Measurements from ENCODE around the gene CKS2. TPM values are rescaled to one million over a fixed set of nuclear protein-coding genes. Genes with fewer than 3 reads are reported as not detected.

Gene CKS2
- total RNA-seq, 4 donors from 2014 or later, result 3.5 to 7.2 (median 6.1) TPM

DNA sequence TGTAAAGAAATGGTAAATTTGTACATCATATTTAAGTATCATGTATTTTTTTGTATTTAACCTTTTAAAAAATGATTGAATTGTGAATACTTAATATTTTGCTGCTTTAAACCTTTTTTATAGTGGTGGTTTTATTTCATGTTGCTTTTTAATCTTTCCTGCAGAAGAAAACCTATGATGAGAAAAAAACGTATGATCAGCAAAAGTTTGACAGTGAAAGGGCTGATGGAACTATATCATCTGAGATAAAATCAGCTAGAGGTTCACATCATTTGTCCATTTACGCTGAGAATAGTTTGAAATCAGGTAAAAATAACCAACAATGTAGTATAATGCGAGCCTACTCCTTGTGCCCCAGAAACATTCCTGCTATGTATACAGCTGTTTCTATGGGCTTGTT is 14.7 kb downstream of the CKS2 start:
- peaks cover 0 to 36% (median 3%) of the 10 kb centered on the region in 4 donors for H3K4me1 ChIP-seq
- WGBS, 2 donors, result 87% methylated on average over 3 of the region's 3 CpGs
- H3K27ac ChIP-seq, result no peak overlapping the region
- no peaks in the 10 kb centered on the region for H3K9me3 ChIP-seq
- peaks cover 0 to 52% (median 5%) of the 10 kb centered on the region in 3 donors for H3K36me3 ChIP-seq
- TF ChIP-seq EP300 (IDR thresholded peaks at IDR 0.05) (no peak), POLR2A (IDR thresholded peaks at IDR 0.05) (no peak)
- TF ChIP-seq, protein P1, sequence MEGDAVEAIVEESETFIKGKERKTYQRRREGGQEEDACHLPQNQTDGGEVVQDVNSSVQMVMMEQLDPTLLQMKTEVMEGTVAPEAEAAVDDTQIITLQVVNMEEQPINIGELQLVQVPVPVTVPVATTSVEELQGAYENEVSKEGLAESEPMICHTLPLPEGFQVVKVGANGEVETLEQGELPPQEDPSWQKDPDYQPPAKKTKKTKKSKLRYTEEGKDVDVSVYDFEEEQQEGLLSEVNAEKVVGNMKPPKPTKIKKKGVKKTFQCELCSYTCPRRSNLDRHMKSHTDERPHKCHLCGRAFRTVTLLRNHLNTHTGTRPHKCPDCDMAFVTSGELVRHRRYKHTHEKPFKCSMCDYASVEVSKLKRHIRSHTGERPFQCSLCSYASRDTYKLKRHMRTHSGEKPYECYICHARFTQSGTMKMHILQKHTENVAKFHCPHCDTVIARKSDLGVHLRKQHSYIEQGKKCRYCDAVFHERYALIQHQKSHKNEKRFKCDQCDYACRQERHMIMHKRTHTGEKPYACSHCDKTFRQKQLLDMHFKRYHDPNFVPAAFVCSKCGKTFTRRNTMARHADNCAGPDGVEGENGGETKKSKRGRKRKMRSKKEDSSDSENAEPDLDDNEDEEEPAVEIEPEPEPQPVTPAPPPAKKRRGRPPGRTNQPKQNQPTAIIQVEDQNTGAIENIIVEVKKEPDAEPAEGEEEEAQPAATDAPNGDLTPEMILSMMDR (IDR thresholded peaks at IDR 0.05), result no peak
- DNase-seq (ENCODE audit: low spot score in 2 of 2), result no peak
- no peaks in the 10 kb centered on the region for H3K27me3 ChIP-seq
- no peak overlapping the region for H3K4me3 ChIP-seq

DNA sequence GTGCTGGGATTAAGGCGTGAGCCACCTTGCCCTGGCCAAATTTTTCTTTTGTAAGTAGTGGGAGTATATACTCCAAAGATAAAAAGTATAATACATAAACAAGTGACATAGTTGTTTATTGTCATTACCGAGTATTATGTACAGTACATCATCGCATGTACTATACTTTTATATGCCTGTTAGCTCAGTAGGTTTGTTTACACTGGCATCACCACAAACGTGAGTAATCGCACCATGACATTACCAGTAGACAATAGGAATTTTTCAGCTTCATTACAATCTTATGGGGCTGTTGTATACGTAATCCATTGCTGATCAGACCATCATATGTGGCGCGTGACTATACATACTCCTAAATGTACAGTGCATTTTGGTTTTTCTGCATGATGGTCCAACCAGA is 17.1 kb downstream of the CKS2 start:
- Histone ChIP-seq H3K4me3 (no peak overlapping the region), H3K9me3 (no peaks in the 10 kb centered on the region), H3K36me3 (peaks cover 0 to 75% (median 5%) of the 10 kb centered on the region in 3 donors), H3K27me3 (no peaks in the 10 kb centered on the region), H3K4me1 (peaks cover 0 to 19% (median 3%) of the 10 kb centered on the region in 4 donors), H3K27ac (no peak overlapping the region)
- no peak for DNase-seq (ENCODE audit: low spot score in 2 of 2)
- WGBS, 2 donors, result 90% methylated on average over 8 of the region's 8 CpGs
- TF ChIP-seq EP300 (IDR thresholded peaks at IDR 0.05), result no peak
- no peak for TF ChIP-seq POLR2A (IDR thresholded peaks at IDR 0.05)
- TF ChIP-seq, protein P1 (IDR thresholded peaks at IDR 0.05), result no peak

DNA sequence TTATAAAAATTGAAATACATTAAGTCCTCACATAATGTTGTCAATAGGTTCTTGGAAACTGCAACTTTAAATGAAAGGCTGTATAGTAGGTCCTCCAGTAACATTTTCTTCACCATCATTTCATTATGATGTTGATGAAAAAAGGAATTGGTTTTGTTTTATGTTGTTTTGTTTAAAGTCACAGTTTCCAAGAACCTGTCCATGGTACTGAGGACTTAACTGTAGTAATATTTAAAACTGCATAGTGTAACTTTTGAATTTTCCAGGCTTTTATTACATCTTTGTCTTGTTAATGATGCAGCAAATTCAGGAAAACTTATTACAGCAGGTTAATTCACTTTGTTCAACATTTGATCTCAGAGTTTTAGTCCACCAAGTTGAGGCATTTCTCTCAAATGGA is 18.9 kb downstream of the CKS2 start:
- peaks cover 5 to 94% (median 11%) of the 10 kb centered on the region in 3 donors for H3K36me3 ChIP-seq
- DNase-seq (ENCODE audit: low spot score in 2 of 2), result no peak
- H3K9me3 ChIP-seq, result no peaks in the 10 kb centered on the region
- no peak for TF ChIP-seq EP300 (IDR thresholded peaks at IDR 0.05)
- no peak for TF ChIP-seq POLR2A (IDR thresholded peaks at IDR 0.05)
- TF ChIP-seq, protein P1 (IDR thresholded peaks at IDR 0.05), result no peak
- no peaks in the 10 kb centered on the region for H3K27me3 ChIP-seq
- H3K4me3 ChIP-seq, result no peak overlapping the region
- H3K27ac ChIP-seq, result no peak overlapping the region
- peaks cover 0 to 5% (median 0%) of the 10 kb centered on the region in 4 donors for H3K4me1 ChIP-seq

DNA sequence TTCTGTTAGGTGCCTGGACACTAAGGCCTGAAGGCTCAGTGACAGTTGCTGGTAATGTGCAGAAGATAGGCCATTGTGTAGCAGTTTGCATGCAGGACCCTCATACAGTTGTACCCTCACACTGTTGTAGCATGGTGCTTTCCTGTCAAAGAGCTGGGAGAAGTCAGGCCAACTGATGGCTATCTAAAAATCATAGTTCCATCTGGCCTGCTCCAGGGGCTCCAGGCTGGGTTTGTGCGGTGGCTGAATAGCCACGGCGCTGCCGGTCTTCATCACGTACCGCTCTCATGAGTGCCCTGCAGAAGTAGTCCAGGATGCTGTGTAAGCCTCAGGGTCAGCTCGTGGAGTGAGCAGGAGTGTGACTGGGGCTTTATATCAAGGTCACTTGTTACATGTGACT is 19.5 kb downstream of the CKS2 start:
- WGBS, 2 donors, result 88 to 92% methylated on average over 7 of the region's 7 CpGs
- H3K27ac ChIP-seq, result no peak overlapping the region
- no peaks in the 10 kb centered on the region for H3K4me1 ChIP-seq
- H3K4me3 ChIP-seq, result no peak overlapping the region
- peaks cover 5 to 98% (median 15%) of the 10 kb centered on the region in 3 donors for H3K36me3 ChIP-seq
- DNase-seq (ENCODE audit: low spot score in 2 of 2), result no peak
- TF ChIP-seq, protein P1 (IDR thresholded peaks at IDR 0.05), result no peak
- TF ChIP-seq EP300 (IDR thresholded peaks at IDR 0.05) (no peak), POLR2A (IDR thresholded peaks at IDR 0.05) (no peak)
- H3K9me3 ChIP-seq, result no peaks in the 10 kb centered on the region
- no peaks in the 10 kb centered on the region for H3K27me3 ChIP-seq

DNA sequence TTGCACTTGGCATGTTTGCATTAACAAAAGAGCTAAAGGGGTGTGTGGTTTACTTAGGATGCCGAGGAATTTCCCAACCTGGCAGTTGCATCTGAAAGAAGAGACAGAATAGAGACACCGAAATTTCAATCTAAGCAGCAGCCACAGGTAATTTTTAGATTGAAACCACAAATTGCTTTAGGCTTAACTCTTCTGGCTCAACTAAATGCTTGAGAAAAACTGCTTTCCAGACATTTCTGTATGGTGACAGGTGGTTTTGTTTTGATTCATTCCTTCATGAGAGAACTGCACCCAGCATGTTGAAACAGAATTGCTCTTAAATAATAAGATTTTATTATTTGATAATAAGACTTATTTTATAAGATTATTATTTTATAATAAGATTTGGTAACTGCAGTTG is 28.8 kb downstream of the CKS2 start:
- TF ChIP-seq, protein P1 (IDR thresholded peaks at IDR 0.05), result no peak
- no peak for TF ChIP-seq EP300 (IDR thresholded peaks at IDR 0.05)
- Histone ChIP-seq H3K4me1 (no peaks in the 10 kb centered on the region), H3K27me3 (no peaks in the 10 kb centered on the region), H3K9me3 (no peaks in the 10 kb centered on the region), H3K4me3 (no peak overlapping the region), H3K27ac (no peak overlapping the region), H3K36me3 (peaks cover 6 to 97% (median 36%) of the 10 kb centered on the region in 3 donors)
- WGBS, 2 donors, result 93 to 94% methylated on average over 2 of the region's 2 CpGs
- no peak for DNase-seq (ENCODE audit: low spot score in 2 of 2)
